HUDEP-2 (cell line): ENCODE data around the gene PELI1.
"Not testable (repeated sequence)": the region's sequence is repeated elsewhere in the genome, so short reads cannot be mapped to it uniquely, and the experiment has no call there.

Experiments
- DNase-seq, 76 experiments: peaks; one replicate each; lab custom pipeline; 2025; ENCODE audit not compliant: unreplicated experiment in 76 of 76; lab: John Stamatoyannopoulos, UW

Gene PELI1

GRCh38 chr2:64124168-64124567, 20.1 kb downstream of the PELI1 start:
- DNase-seq = no peak

- no peak for DNase-seq
Observed at GRCh38 chr2:64123740-64124139, 20.5 kb downstream of the PELI1 start.

- no peak for DNase-seq
Observed at GRCh38 chr2:64122358-64122757, 21.9 kb downstream of the PELI1 start.

GRCh38 chr2:64120928-64121327, 23.3 kb downstream of the PELI1 start:
- no peak for DNase-seq

- DNase-seq = no peak
Observed at GRCh38 chr2:64120008-64120407, 24.2 kb downstream of the PELI1 start.

- no peak for DNase-seq
Observed at GRCh38 chr2:64119369-64119768, 24.9 kb downstream of the PELI1 start.

GRCh38 chr2:64115808-64116598, 28.2 kb downstream of the PELI1 start:
- DNase-seq = no peak

- no peak for DNase-seq
Observed at GRCh38 chr2:64114912-64115277, 29.3 kb downstream of the PELI1 start.

DNA sequence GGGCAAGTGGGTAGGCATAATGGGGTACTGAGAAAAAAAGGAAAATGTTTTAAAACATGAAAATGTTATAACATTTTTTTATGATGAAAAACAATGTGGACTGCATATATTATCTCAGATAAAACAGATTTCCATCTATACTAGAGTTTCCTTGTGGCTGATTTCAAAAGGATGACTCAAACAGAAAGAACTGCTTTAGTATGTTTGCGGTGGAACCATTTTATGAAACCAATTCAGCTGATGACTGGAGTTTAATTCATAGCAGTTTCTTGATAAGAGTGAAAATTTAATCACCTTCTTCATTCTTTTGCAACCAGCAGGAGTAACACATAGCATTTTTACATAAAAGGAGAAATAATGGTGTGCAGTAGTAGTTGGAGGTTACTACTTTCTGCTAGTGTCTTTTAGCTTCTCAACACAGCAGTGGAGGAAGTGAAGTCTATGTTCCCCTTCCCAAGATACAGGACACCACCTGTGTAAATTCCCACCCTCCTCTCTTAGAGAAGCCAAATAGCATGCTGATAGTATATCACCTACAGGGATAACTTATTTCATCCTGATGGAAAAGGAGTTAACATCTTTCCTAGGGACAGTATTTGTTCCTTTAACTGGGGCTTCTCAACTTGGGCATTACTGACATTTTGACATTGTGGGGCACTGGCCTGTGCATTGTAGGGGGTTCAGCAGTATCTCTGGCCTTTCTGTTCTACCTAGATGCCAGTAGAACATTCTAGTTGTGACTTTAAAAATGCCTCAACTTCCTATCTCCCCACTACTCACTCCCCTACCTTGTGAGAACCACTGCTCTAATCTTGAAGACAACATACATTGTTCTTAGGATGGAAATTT, 29.9 kb downstream of the PELI1 start:
- DNase-seq = no peak

DNA sequence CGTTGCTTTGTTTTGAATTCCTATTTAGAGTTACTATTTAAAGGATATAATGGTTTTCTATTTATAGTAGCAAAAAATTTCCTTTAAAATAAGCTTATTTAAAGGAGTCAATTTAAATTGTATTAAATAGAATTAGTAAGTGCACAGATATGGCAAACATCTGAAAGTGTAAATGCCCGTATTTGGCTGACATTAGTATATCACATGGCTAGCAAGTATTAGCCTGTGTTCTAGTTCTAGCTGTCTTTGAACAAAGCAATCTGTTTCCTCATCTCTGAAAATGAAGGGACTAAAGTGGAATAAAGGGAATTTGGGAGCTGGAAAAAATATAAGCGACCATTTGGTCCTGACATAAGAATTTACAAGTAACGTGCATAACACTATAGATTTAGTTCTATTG, 32.2 kb downstream of the PELI1 start:
- no peak for DNase-seq

DNA sequence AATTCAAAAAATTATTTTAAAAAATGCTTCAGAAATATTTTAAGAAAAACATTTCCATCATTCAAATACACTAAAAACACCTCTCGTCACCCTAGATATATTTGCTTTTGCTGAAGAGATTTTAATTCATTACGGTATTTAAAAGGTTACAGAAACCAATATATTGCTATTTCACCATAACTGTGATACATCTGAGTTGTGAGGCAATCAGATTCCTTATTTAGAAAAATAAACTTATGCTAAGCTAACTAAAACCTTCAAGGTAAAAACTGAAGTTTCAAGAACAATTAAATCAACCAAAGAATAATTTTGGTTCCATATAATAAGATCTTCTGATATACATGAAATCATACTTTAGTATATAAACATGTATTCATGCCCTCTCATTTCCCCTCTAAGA, 32.8 kb downstream of the PELI1 start:
- DNase-seq = no peak

- DNase-seq = no peak
Observed at GRCh38 chr2:64108666-64109241, 35.5 kb downstream of the PELI1 start.

- DNase-seq = no peak
Observed at GRCh38 chr2:64106481-64106880, 37.7 kb downstream of the PELI1 start.

DNA sequence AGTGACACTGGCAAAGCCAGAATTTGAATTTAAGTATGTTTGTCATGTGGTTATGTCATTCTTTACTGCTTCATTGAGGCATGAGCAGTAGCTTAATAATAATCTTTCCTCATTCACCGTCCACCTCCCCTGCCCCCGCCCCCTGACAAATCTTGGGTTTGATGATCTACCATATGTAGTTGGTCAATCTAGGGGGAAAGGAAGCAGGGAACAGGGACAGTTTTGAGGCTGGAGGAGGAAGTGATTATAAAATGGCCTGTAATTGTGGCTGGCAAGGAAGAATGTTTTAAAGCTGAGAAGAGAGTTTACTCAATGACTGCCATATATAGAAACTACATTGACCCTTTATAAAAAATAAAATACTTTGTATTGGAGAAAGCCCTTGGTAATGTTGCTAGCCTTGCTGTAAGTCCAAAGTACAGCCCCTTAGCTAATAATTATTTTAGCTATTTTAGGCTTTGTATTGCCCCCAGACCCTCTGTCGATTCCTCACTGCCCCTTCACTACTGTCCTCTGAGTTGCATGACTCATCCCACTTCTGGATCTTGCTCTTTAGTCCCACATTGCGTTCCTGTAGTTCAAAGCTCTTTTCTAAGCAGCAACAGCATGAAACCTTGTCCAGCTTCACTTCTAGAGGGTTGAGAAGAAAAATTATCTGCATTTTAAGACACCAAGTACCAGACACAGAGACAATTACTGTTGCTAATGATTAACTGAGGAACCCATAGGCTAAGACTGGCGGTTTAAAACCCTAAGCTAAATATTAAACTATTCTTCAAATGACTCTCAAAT, 38.4 kb downstream of the PELI1 start:
- no peak for DNase-seq

DNA sequence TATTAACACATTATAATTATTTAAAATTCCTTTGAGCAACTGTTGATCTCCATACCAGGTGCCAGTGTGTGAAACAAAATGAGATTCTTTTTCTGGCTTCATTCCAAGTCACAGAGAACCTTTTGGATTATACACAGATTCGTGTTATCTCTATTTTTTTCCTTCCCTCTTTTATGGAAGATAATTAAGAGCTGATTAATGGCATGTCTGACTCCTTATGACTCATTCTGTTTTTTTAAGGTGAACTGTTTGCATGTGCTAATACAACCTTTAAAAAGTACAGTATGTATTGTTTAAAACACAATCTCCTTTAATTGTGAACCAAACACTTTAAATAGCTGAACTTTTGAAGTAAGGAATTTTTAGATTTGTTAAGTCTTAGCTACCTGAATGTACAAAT, 39.3 kb downstream of the PELI1 start:
- no peak for DNase-seq

DNA sequence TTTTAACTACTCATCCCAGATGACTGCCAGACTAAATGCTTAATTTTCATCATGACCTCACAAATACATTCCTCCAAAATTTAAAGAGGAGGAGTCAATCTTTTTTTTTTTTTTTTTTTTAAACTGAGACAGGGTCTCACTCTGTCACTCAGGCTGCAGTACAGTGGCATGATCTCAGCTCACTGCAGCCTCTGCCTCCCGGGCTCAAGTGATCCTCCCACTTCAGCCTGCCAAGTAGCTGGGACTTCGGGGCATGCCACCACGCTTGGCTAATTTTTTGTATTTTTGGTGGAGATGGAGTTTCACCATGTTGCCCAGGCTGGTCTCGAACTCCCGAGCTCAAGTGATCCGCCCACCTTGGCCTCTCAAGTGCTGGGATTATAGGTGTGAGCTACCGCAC, 41.5 kb downstream of the PELI1 start:
- DNase-seq = not testable (repeated sequence)

GRCh38 chr2:64101141-64101591, 43.1 kb downstream of the PELI1 start:
- DNase-seq = no peak

DNA sequence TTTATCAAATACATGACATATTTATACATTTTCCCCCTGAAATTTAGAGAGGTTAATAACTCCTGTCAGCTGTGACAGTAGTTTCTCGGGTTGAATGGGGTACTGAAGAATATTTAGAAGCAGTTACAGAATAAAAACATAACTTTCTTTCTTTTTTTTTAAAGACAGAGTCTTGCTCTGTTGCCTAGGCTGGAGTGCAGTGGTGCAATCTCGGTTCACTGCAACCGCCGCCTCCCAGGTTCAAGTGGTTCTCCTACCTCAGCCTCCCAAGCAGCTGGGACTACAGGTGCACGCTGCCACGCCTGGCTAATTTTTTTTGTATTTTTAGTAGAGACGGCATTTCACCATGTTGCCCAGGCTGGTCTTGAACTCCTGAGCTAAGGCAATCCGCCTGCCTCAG, 43.6 kb downstream of the PELI1 start:
- not testable (repeated sequence) for DNase-seq

GRCh38 chr2:64094663-64095382, 49.4 kb downstream of the PELI1 start:
- DNase-seq = no peak

GRCh38 chr2:64093341-64093740, 50.9 kb downstream of the PELI1 start:
- no peak for DNase-seq
